ENCODE data around the gene KLC4.

KLC4 gene

DNA sequence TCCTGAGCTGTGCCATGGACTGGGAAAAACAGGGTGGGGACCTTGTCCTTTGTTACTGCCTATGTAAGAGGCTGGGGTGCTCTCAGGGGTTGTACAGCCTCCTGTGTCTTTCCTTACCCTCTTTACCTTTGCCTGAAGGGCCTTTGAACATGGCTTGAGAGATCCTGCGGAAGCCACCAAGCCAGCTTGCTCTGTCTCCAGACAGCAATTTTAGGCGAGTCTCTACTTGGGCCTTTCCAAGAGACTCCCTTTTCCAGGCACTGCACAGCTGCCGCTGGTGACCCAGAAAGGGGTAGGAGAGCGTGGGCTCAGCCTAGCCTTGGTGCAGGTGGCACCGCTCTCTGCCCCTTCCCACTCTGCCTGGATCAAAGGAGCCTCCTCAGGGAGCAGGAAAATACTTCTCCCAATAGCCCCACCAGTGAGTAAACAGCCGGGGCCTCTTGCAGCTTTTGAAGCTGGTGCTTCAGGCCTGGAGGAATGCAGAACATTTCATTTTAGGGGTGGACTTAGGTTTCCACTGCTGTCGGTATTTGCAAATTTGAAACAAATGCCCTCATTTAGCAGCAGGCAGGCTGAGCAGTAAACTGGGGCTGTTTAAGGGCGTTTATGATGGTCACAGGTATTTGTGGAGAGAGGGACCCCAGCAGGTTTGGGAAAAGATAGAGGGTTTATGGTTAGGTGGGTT is 30.6 kb downstream of the KLC4 start:
- H3K4me3 ChIP-seq (ENCODE audit: low read depth, low read length), result no peak overlapping the region
- TF ChIP-seq, protein P1, sequence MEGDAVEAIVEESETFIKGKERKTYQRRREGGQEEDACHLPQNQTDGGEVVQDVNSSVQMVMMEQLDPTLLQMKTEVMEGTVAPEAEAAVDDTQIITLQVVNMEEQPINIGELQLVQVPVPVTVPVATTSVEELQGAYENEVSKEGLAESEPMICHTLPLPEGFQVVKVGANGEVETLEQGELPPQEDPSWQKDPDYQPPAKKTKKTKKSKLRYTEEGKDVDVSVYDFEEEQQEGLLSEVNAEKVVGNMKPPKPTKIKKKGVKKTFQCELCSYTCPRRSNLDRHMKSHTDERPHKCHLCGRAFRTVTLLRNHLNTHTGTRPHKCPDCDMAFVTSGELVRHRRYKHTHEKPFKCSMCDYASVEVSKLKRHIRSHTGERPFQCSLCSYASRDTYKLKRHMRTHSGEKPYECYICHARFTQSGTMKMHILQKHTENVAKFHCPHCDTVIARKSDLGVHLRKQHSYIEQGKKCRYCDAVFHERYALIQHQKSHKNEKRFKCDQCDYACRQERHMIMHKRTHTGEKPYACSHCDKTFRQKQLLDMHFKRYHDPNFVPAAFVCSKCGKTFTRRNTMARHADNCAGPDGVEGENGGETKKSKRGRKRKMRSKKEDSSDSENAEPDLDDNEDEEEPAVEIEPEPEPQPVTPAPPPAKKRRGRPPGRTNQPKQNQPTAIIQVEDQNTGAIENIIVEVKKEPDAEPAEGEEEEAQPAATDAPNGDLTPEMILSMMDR (IDR thresholded peaks at IDR 0.05; ENCODE audit: low read depth, low read length), result no peak

DNA sequence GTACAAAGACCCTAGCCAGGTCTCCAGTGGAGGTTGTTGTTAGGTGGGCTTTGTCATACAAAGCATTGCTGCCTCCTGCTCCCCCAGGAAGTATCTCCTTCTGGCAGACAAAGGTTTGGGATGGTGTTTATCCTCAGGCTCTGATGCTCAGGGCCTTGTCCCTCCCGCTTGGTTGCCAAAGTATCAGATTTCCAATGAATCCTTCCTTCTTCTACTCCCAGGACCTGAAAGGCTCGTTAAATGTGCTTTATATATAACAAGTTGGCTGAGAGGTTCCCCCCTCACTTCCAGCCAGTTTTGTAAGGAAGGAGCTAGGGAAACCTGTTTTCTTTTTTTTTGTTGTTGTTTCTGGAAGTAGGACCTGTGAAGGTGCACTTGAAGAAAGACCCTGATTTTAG is 31.1 kb downstream of the KLC4 start:
- H3K4me3 ChIP-seq (ENCODE audit: low read depth, low read length), result no peak overlapping the region
- TF ChIP-seq, protein P1 (IDR thresholded peaks at IDR 0.05; ENCODE audit: low read depth, low read length), result no peak

DNA sequence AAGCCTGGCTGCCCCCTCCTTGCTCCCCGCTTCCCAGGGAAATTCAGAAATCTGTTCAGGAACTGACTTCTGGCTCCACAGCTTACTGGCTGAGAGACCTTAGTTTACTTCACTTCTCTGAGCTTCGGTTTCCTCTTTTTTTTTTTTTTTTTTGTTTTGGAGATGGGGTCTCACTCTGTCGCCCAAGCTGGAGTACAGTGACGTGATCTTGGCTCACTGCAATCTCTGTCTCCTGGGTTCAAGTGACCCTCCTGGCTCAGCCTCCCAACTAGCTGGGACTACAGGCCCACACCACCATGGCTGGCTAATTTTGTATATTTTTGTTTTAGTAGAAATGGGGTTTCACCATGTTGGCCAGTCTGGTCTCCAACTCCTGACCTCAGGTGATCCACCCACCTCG is 31.6 kb downstream of the KLC4 start:
- TF ChIP-seq, protein P1 (IDR thresholded peaks at IDR 0.05; ENCODE audit: low read depth, low read length), result no peak
- no peak overlapping the region for H3K4me3 ChIP-seq (ENCODE audit: low read depth, low read length)

DNA sequence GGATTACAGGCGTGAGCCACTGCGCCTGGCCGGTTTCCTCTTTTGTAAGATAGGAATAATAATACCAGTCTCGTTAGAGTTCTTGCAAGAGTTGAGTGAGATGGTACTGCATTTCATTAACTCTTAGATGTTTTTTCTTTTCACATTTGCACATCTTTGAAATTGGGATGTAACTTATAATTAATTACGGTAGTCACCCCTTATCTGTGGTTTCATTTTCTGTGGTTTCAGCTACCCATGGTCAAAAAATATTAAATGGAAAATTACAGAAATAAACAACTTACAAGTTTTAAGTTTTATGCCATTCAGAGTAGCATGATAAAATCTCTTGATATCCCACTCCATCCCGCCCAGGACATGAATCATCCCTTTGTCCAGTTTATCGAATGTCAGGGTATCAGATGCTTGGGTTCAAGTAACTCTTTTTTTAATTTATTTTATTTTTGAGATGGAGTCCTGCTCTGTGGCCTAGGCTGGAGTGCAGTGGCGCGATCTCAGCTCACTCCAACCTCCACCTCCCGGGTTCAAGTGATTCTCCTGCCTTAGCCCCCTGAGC is 32.1 kb downstream of the KLC4 start:
- H3K4me3 ChIP-seq (ENCODE audit: low read depth, low read length), result no peak overlapping the region
- TF ChIP-seq, protein P1 (IDR thresholded peaks at IDR 0.05; ENCODE audit: low read depth, low read length), result no peak

DNA sequence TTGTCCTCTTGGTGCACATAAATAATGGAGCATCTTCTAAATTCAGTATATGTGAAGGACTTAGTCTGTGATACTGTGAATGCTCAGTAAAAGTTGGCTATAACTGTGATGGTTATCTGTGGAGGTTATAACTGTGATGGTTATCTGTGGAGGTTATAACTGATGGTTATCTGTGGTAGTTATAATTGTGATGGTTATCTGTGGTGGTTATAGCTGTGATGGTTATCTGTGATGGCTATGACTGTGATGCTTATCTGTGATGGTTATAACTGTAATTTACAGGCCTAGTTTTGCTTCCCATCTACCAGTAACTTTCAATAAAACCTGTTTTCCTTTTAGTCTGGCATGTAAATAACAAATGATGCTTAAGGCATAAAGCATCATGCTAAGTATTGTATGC is 33.2 kb downstream of the KLC4 start:
- no peak overlapping the region for H3K4me3 ChIP-seq (ENCODE audit: low read depth, low read length)
- TF ChIP-seq, protein P1 (IDR thresholded peaks at IDR 0.05; ENCODE audit: low read depth, low read length), result no peak

DNA sequence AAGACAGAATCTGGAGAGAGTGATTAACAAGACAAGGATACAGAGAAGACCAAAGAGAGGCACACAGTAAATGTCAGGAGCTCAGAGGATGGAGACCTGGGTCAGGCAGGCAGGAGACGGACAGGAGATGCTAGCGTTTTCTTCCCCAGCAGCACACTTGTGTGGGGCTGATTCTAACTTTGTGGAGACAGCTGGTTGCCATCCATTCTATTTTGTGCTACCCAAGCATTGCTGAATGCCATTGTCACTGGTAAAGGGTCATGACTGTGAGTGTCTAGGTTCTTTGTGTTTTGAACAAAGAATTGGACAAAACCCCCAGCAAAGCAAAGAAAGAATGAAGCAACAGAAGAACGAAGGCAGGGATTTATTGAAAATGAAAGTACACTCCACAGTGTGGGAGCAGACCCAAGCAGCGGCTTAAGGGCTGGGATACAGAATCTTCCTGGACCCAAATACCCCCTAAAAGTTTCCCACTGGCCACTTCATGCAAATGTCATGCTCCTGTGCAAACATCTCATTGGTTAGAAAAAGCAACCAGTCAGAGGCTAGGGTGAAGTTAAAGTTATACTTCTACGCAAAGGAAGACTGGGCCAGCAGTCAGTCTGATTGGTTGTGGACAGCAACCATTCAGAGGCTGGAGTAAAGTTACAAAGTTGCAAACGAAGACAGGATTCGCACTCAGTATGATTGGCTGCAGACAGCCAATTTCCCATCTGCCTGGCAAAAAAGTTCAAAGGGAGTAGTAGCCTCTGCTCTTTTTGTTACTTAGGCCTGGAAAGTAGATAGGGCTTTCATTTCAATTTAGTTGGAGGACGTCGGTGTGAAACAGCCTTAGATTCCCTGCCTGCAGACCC is 34.2 kb downstream of the KLC4 start:
- peak overlapping the region; percentile 30 for H3K4me3 ChIP-seq (ENCODE audit: low read depth, low read length)

More for the DNA sequence above, 34.2 kb downstream of the KLC4 start:
- TF ChIP-seq, protein P1 (IDR thresholded peaks at IDR 0.05; ENCODE audit: low read depth, low read length), result no peak

Measured in WI38 (cell line).